NCI-H526 (cell line): ENCODE measurements around the gene ARHGAP44.
A peak's percentile ranks its signal among the peaks of the same experiment; 100 is the strongest.
"Not testable (repeated sequence)": the region's sequence is repeated elsewhere in the genome, so short reads cannot be mapped to it uniquely, and the experiment has no call there.

Experiments used
- DNase-seq, 2 experiments: peaks; one replicate each; lab custom pipeline; 2025; lab: John Stamatoyannopoulos, UW

The ARHGAP44 gene

GRCh38 chr17:12964840-12965239, 175.5 kb downstream of the ARHGAP44 start:
- no peak for DNase-seq

- DNase-seq, result no peak
Observed at GRCh38 chr17:12965988-12966387, 176.7 kb downstream of the ARHGAP44 start.

GRCh38 chr17:12966413-12966812, 177.1 kb downstream of the ARHGAP44 start:
- DNase-seq, result no peak

GRCh38 chr17:12967962-12968361, 178.7 kb downstream of the ARHGAP44 start:
- DNase-seq, result no peak

- DNase-seq, result no peak
Observed at GRCh38 chr17:12973496-12974004, 184.3 kb downstream of the ARHGAP44 start.

GRCh38 chr17:12974005-12974531, 184.8 kb downstream of the ARHGAP44 start:
- no peak for DNase-seq

- no peak for DNase-seq
Observed at GRCh38 chr17:12977008-12977751, 187.9 kb downstream of the ARHGAP44 start.

- not testable (repeated sequence) for DNase-seq
Observed at GRCh38 chr17:12978787-12979186, 189.5 kb downstream of the ARHGAP44 start.

GRCh38 chr17:12979246-12979645, 189.9 kb downstream of the ARHGAP44 start:
- DNase-seq, result no peak

GRCh38 chr17:12979826-12980500, 190.7 kb downstream of the ARHGAP44 start:
- DNase-seq, result no peak

- no peak for DNase-seq
Observed at GRCh38 chr17:12982224-12982623, 192.9 kb downstream of the ARHGAP44 start.

GRCh38 chr17:12983991-12984884, 194.9 kb downstream of the ARHGAP44 start:
- no peak for DNase-seq

- peak; percentile 9 to 27 for DNase-seq
Observed at GRCh38 chr17:12985431-12986293, 196.4 kb downstream of the ARHGAP44 start.

- peak; percentile 31 to 60 for DNase-seq
Observed at GRCh38 chr17:12987120-12987519, 197.8 kb downstream of the ARHGAP44 start.

- no peak for DNase-seq
Observed at GRCh38 chr17:12990041-12990808, 200.9 kb downstream of the ARHGAP44 start.

GRCh38 chr17:12990926-12991325, 201.6 kb downstream of the ARHGAP44 start:
- no peak for DNase-seq

- no peak for DNase-seq
Observed at GRCh38 chr17:12992676-12993075, 203.4 kb downstream of the ARHGAP44 start.

GRCh38 chr17:12993631-12994030, 204.3 kb downstream of the ARHGAP44 start:
- no peak for DNase-seq

GRCh38 chr17:12994341-12995074, 205.2 kb downstream of the ARHGAP44 start:
- no peak for DNase-seq
